GM18858 (cell line): ENCODE measurements around the gene CRYBG3.

ENCODE experiments used
- ATAC-seq: cut with Tn5 transposase; IDR thresholded peaks from one replicate; pipeline ENCODE4 v1.9.1; 2021; ENCODE audit not compliant: unreplicated experiment

Gene CRYBG3

DNA sequence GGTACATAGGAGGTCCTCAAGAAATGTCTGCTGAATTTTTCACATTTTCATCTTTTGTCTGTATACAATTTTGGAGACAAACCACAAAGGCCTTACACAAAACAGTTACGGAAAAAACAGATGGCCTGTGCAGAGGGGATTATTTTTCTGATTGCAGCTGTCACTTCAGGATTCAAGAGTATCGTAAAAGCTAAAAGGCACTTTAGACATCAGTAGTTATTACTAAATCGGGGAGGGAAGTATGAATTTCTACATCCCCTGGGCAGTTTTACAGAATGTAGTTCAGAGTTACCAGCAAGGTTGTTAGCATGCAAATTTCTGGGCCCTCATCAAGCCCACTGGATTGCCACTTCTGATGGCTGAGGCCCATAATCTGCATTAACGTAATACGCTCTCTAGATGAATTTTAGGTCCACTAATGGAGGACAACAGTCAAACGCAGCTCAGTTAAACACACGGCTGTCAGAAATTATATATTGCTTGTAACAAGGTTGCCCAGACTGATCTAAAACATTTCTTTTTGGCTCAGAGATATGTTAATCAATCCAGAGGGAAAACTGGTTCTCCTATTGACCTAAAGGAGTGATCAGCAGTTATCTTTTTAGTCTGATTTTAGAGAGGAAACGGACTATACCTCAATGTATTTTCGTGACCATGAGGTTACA, 149.3 kb downstream of the CRYBG3 start:
- no peak for ATAC-seq

DNA sequence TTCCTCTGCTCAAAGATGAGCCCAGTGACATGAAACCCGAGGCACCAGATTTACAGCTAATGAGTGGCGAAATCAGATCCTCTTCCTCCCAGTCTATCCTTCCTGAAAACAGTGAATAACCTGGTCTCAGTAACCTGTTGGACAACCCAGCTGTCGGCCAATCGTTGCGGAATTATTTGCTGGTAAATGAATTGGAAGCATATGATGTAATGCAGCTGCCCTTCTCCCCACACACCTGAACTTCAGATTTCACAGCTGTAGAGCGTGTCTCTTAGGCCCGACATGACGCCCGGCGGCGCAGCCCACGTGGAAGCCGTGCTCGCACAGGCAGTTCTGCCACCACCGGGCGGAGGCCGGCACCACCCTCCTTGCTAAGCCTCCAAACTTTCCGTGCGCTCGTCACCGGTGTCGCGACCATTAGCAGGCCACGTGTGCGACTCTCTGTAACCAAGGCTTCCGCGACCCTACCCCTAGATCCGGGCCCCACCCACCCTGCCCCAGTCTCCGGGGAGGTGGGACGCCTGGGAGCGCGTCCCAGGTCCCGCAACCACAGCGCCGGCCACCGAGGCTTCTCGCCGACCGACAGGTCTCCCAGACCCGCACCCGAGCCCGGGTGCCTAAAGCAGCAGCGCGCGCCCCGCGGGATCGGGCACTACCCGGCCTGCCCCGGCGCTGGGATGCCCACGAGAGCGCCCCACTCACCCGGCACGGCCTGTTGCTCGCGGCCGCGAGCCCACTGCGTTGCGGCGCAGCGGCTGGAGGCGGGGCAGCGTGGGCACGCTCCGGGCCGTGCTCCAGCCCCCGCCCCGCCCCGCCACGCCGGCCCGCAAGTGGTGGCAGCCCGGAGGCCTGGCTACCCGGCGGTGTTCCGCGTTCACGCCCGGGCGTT, 150.1 kb downstream of the CRYBG3 start, which contains the start of gene RIOX2:
RIOX2 (minus strand) TSS at position 753 of the 889 bp plus-strand sequence. CDS start 4,838 bp downstream, outside the sequence.
- peak; percentile 78 for ATAC-seq

DNA sequence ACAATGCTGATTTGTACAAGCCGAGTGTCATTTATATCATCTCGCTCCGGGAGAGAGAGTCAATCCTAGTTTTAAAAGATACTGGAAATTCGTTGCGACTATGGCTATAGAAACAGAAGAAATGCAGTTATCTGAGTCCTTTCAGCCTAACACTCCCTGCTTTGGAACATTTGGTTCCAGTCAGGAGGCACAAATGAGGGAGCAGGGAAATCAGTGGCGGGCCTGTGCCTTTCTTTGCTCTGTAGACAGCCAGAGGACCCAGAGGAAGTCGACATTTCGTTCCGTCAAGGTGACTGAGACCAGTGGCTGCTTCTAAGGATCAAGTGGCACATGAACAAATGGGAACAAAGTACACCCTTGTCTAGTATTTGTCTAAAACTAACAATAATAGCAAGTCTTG, 151.2 kb downstream of the CRYBG3 start:
- ATAC-seq: no peak

DNA sequence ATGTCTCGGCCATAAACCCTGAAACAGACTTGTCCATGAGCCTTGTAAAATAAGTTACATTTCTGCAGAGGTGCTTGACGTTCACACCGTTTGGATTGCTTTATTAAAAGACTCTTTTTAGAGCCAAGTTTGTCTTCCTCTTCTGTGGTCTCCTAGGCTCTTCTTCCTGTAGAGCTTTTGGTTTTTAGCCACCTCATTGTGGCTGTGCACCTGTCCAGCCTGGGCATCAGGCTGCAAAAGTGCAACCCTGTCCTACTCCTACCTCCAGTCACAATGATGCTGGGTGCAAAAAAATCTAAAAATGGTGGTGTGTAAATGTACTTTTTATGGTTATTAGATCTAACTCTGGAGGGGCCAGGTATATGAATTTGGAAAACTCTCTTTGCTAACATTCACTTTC, 153.2 kb downstream of the CRYBG3 start:
- no peak for ATAC-seq

DNA sequence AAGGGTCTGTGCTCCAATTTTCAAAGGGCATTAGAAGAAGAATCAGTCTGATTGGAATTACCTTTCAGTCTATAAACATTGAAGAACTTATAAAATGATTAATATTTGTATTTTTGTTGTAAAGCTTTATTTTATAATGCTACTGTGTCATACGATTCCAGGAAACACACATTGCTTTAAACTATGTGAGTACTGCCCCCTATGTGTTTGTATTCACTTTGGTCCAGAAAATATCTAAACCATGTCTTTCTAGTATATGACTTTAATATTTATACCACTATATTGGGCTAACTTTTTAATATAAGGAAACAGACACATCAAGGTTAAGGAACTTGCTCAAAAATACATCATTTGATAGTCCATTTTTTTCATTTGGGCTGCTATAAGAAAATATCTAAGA, 153.7 kb downstream of the CRYBG3 start:
- no peak for ATAC-seq

DNA sequence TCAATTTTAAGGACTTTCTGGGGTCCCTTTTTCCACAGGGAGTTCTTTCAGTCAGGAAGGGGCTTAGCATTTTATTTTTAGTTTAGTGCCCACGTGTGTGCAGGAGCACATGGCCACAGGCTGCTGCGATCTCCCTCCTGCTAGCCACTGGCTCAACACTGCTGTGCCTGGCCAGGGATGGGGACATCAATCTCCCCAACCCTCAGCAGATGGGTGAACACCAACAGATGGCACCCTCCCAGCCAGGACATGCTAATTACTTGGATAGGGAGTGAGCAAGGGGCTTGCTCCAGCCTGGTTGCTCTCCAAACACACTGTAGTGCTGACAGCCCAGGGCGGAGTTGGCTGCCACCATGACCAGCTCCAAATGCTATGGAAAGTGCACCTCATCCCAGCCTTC, 157.8 kb downstream of the CRYBG3 start:
- no peak for ATAC-seq

DNA sequence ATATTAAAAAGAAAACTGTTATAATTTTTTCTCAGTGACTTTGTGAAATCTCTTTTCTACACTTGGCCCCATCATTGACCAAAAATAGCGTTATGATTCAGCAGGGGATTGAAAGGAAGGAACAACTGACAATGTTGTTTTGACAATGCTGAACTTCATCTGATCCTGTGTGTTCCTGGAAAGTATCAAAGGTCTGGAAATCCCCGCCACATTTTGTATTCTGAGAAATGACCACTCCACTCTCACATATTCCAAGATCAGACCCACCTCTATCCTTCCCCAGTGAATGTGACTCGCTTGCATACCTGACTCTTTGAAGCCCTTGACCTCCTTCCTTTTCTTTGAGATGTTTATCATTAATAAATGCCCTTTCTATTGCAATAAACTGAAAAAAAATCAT, 160.1 kb downstream of the CRYBG3 start:
- ATAC-seq: no peak

DNA sequence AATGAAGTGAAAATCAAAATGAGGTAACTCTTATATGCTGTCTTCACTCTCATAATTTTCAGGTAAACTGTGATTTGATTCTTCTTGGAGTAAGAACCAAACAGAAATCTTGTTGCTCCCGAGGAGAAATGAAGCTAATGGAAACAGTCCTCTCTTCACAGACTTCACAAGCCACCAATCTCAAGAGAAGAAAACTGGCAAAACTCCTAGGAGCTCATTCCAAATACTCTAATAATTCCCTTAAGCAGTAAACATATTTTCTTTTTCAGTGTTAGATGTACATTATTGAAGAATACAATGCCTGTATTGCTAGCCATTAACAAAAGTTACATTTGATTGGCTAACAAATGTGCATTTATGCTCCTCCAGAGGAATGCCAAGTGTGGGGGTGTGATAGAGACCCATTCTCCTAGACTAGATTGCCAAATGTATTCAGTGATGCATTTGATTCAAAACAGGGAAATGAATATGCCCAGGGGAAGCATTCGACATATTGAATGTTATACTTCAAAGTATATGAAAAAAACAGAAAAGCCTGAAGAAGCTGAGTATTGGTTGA, 162.2 kb downstream of the CRYBG3 start:
- no peak for ATAC-seq

DNA sequence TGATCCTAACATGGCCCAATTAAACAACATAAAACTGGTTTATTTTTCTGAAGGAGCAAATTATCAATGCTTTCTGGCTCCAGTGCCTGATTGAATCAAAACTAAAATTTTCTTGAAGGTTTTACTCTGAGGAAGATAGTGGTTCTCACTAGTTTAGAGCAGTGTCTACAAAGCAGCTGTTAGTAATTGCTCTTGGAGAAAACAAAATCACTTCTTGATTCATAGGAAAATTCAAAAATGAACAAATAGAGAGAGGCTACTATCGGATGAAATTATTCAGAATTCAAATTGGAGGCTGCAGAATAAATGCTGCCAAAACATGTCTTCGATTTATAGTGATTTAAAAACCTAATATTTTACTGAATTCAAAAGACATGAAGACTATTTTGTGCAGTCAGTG, 165.5 kb downstream of the CRYBG3 start:
- no peak for ATAC-seq

DNA sequence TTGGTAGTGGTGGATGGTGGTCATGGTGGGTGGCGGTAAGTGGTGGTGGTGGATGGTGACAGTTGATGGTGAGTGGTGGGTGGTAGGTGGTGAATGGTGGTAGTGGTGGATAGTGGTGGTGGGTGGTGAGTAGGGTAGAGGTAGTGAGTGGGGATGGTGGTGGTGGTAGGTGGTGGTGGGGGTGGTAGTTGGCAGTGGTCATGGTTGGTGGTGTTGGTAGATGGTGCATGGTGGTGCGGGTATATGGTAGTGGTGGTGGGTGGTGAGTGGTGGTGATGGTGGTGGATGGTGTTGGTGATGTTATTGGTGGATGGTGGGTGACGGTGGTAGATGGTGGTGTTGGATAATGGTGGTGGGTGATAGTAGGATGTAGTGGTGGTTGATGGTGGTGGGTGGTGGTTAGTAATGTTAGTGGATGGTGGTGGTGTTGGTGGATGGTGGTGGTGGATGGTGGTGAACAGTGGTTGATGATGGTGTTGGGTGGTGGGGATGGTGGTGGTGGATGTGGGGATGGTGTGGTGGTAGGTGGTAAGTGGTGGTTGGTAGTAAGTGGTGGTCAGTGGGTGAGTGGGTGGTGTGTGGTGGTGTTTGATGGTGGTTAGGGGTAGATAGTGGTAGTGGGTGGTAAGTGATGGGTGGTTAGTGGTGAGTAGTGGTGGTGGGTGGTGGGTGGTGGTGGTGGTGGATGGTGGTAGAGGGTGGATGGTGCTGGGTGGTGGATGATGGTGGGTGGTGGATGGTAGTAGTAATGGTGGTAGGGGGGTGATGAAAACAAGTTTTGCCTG, 167.2 kb downstream of the CRYBG3 start:
- no peak for ATAC-seq

DNA sequence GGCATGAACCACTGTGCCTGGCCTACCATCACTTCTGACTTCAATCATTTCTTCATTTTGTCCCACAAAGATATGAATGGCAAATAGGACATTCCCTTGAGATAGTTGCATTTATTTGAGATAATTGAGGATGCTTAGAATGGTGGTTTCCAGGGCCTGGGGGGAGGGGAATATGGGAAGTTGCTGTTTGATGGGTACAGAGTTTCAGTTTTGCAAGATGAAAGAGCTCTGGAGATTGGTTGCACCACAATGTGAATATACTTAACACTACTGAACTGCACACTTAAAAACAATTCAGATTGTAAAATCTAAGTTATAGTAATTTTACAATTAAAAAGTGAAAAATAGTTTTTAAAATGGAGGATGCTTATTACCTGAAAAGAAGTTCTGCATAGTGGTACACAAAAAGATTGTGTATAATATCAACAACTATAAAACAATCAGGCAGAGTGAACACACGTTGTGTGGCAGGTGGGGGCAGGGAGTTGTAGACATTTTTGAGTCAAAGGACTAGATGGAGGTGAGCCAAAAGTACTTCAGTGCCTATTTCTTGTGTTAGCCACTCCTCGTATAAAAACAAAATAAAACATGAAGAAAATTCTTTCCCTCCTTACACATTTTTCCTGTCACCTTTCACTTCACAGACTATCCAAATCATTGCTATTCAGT, 168.9 kb downstream of the CRYBG3 start:
- ATAC-seq: no peak

DNA sequence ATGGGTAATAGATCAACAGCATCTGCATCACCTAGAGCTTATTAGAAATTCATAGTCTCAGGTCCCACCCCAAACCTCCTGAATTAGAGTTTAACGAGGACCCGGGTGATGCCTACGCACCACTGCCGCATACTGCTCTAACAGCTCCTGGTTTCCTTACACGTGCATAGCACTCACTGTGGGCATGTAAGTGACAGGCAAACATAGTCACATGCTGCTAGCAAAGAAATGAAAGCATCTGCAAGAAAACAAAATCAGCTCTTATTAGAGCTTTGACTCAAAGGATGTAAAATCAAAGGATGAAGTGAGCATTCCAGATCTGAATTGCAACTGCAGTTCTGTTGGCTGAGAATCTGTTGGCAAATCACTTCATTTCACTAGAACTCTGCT, 169.5 kb downstream of the CRYBG3 start:
- no peak for ATAC-seq

DNA sequence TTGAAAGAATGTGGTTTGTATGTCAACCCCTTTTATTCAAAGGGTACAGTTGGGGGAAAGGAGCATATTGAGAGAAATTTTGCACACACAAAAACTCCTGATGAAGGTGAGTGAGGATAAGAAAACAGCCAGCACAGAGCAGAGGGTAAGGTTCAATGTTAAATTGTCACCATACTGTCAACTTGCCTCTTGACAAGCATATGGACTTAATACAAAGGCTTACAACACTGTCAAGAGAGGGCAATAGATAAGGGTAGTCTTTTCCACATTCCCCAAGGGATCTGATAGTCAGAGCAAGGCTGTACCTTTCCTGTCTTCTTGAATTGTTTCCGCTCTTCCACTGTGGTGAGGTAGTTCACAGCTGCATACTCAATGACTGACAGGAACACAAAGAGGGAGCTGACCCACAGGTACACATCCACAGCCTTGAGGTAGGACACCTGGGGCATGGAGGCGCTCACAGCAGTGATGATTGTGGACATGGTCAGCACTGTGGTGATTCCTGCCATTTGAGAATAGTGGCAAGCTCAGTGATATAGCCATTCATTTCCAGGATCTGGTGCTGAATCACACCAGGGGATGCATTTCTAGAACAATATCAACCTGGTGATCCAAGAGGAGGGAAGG, 170.8 kb downstream of the CRYBG3 start:
- no peak for ATAC-seq

DNA sequence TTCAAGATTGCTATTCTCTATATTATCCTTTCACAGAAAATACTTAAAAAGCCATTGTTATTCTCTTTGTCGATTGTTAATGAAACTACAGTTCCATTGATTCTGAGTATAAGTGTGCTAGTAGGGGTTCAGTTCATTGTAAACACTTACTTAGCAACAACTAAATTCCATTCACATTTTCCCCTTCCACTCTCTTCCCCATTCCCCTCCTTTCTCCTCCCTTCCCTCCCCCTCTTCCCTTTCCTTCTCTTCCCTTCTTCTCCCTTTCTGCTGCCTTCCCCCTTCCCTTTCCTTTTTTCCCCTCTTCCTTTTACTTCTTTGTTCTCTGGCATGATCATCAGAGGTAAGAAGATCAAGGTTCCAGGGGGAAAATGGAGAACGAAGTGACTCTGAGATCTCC, 171.7 kb downstream of the CRYBG3 start:
- ATAC-seq: no peak

DNA sequence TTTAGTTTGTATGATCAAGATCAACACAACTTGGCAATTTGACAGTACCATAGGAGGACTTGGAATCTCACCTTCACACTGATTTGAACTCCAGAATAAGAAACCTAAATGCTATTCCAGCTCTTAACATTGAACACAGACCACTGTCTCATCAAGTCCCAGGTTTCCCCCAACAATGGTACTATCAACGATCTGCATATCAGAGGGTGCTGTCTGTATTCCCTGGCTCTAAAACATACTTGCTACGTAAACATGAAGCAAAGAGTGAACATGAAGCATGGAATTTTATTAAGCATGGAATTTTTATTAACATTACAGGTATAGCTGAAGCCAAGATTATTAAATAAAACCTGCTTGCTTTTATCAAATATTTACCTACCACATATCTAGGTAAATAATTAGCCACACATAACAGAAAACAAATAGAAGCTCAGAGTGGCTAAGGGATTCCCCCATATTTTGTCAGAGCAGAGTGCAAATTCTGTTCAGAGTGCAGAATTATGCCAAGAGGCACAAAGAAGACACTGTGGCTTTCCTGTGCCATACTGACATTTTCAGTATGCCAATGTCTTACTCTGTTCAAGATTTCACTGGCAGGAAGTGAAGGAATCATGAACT, 172.6 kb downstream of the CRYBG3 start:
- ATAC-seq: no peak
